Calu3 (cell line): Measurements from ENCODE around the gene DAB2. TPM values are rescaled to one million over a fixed set of nuclear protein-coding genes. Genes with fewer than 3 reads are reported as not detected.

Source experiments
- BruUV-seq: library from RNA; stranded (reverse); fragments of 400-500 nt; replicated peaks from 2 replicates; lab custom pipeline; 2021; lab: Mats Ljungman, UMichigan
- CTCF ChIA-PET: fragments of 300-600 bp; sonication (Branson Sonifier 250); formaldehyde crosslinking; loops from one replicate; lab custom pipeline; 2022; ENCODE audit warnings: antibody characterized with exemption; lab: Charles Lee
- DNase-seq: peaks from one replicate; pipeline ENCODE4 v3.0.0; 2022
- H3K27ac Mint-ChIP-seq: one replicate; pipeline ENCODE4 v1.8.0; 2022; ENCODE audit warnings: mixed read lengths; ENCODE audit not compliant: unreplicated experiment
- H3K27me3 Mint-ChIP-seq: one replicate; pipeline ENCODE4 v1.8.0; 2022; ENCODE audit warnings: mixed read lengths; ENCODE audit not compliant: unreplicated experiment
- H3K36me3 Mint-ChIP-seq: one replicate; pipeline ENCODE4 v1.8.0; 2022; ENCODE audit warnings: mild to moderate bottlenecking, moderate library complexity, mixed read lengths; ENCODE audit not compliant: insufficient read depth, unreplicated experiment
- H3K4me1 Mint-ChIP-seq: one replicate; pipeline ENCODE4 v1.8.0; 2022; ENCODE audit warnings: mild to moderate bottlenecking, low read depth, mixed read lengths; ENCODE audit not compliant: unreplicated experiment
- H3K4me3 Mint-ChIP-seq: one replicate; pipeline ENCODE4 v1.8.0; 2022; ENCODE audit warnings: mild to moderate bottlenecking, low read depth, moderate library complexity, mixed read lengths; ENCODE audit not compliant: unreplicated experiment
- H3K9me3 Mint-ChIP-seq: one replicate; pipeline ENCODE4 v1.8.0; 2022; ENCODE audit warnings: low read depth, mixed read lengths; ENCODE audit not compliant: unreplicated experiment
- intact Hi-C: fragments of 100-400 bp; cut with micrococcal nuclease; formaldehyde crosslinking; loops from one replicate; pipeline ENCODE4 v1.10.0; 2022; ENCODE audit not compliant: unreplicated experiment
- total RNA-seq: library from RNA; stranded (reverse); gene quantifications from 2 replicates; pipeline ENCODE4 v1.2.3, GENCODE V29; 2022
- TF ChIP-seq, protein P1 (sequence below): fragments of 200-600 bp; IDR thresholded peaks from one replicate; pipeline ENCODE4 v1.8.0; 2022; ENCODE audit warnings: antibody characterized with exemption; ENCODE audit not compliant: unreplicated experiment

Gene DAB2
- total RNA-seq, 1 experiment from 2014 or later, result 12.4 TPM

DNA sequence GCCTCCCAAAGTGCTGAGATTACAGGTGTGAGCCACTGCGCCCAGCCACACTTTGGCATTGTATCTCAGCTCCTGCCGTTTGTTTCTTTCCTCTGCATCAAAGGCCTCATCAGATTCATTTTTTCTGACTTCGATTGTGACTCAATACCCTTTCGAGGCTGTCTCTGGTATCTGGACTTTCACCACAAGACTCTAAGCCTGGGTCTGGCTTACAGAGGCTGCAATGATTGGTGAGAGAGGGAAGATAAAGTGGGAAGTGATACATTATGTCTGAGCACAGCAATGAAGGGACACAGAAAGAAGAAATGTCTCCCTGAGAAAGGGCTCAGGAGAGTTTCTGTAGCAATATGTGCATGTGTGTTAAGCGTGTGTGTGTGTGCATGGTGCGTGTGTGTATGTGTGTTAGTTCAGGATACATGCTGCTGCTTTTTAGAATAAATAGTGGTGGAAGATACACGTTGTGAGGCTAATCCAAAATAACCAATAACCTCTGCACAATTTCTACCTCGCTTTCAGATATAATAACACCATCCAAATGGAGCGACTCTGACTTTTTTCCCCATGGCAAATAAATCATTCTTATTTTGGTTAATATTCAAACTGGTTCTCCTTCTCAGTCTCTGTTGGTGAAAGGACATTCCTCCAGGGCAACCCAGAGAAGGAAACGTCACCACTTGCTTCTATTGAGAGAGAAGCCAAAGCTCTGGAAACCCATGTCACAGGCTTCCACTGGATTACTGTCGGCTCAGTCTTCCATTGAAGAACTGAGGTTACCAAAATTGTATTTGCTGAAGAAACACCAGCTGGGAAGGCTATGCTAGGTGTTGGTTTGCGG is 8.1 kb upstream of the DAB2 start:
- TF ChIP-seq, protein P1, sequence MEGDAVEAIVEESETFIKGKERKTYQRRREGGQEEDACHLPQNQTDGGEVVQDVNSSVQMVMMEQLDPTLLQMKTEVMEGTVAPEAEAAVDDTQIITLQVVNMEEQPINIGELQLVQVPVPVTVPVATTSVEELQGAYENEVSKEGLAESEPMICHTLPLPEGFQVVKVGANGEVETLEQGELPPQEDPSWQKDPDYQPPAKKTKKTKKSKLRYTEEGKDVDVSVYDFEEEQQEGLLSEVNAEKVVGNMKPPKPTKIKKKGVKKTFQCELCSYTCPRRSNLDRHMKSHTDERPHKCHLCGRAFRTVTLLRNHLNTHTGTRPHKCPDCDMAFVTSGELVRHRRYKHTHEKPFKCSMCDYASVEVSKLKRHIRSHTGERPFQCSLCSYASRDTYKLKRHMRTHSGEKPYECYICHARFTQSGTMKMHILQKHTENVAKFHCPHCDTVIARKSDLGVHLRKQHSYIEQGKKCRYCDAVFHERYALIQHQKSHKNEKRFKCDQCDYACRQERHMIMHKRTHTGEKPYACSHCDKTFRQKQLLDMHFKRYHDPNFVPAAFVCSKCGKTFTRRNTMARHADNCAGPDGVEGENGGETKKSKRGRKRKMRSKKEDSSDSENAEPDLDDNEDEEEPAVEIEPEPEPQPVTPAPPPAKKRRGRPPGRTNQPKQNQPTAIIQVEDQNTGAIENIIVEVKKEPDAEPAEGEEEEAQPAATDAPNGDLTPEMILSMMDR, result no peak
- Mint-ChIP-seq H3K27me3 (no peaks in the 10 kb centered on the region), H3K27ac (peak overlapping the region; percentile 67), H3K36me3 (no peaks in the 10 kb centered on the region), H3K4me3 (peak overlapping the region; percentile 36), H3K9me3 (no peaks in the 10 kb centered on the region), H3K4me1 (peaks cover 16% of the 10 kb centered on the region)
- CTCF ChIA-PET, result no interaction called here
- BruUV-seq, result no TSS peak
- intact Hi-C loops, result loop anchor here (10.0 kb wide), 1 partner anchor 138 kb away; no protein-coding TSS in a partner anchor
- DNase-seq, result no peak

DNA sequence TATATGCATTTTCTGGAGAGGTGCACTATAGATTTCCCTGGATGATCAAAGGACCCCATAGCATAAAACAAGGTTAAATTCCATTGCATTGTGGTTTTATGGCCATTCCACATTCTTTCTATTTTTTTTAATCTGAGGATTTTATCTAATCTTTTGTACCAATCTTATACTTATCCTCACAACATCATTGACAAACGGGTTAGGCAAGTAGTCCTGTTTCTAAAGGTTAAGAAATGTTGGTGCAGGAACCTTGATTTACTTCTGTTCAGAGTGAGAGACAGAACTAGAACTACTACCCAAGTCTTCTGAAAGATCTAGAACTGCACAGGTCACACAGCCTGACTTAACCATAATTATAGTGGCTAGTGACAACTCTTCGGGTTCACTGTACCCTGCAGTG is 5.7 kb upstream of the DAB2 start:
- DNase-seq, result no peak
- no peaks in the 10 kb centered on the region for H3K36me3 Mint-ChIP-seq
- H3K4me1 Mint-ChIP-seq, result peaks cover 24% of the 10 kb centered on the region
- CTCF ChIA-PET, result no interaction called here
- no peaks in the 10 kb centered on the region for H3K9me3 Mint-ChIP-seq
- intact Hi-C loops, result loop anchor here (10.0 kb wide), 1 partner anchor 136 kb away; no protein-coding TSS in a partner anchor
- BruUV-seq, result no TSS peak
- no peak overlapping the region for H3K4me3 Mint-ChIP-seq
- H3K27me3 Mint-ChIP-seq, result no peaks in the 10 kb centered on the region
- TF ChIP-seq, protein P1, result no peak
- no peak overlapping the region for H3K27ac Mint-ChIP-seq

DNA sequence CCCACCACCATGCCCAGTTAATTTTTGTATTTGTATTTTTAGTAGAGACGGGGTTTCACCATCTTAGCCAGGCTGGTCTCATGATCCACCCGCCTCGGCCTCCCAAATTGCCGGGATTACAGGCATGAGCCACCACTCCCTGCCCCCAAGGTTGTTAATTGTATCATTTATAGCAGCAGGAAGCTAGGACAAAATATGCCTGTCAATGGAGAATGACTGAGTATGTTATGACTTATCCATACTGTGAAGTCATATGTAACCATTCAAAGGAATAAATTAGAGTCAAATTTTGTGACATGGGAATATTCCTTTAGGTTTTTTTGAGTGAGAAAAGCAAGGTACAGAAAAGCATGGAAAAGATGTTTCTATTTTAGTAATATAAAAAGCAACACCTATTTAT is 3.9 kb upstream of the DAB2 start:
- intact Hi-C loops, result loop anchor here (10.0 kb wide), 1 partner anchor 214 kb away; the partner anchor contains the start of gene FYB1
- H3K4me3 Mint-ChIP-seq, result no peak overlapping the region
- H3K4me1 Mint-ChIP-seq, result peaks cover 29% of the 10 kb centered on the region
- H3K36me3 Mint-ChIP-seq, result peaks cover 18% of the 10 kb centered on the region
- CTCF ChIA-PET, result no interaction called here
- H3K27ac Mint-ChIP-seq, result no peak overlapping the region
- no TSS peak for BruUV-seq
- DNase-seq, result no peak
- H3K27me3 Mint-ChIP-seq, result no peaks in the 10 kb centered on the region
- TF ChIP-seq, protein P1, result no peak
- no peaks in the 10 kb centered on the region for H3K9me3 Mint-ChIP-seq

DNA sequence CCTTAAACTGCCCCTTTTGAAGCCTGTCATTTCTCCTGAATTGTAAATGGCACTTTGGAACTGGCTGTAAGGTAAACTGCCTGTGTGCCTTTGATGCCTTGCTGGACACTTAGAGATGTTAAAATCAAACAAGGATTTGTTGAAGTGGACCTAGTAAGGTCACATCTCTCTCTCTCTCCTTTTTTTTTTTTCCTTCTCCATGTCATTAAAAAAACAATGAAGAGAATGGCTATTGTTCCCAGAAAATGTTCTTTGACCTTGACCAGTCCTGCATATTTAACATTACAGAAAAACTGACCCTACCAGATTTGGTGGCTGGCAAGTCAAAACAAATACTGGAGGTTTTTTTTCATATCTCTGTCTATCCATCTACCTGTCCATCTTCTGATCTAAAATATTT is 2.9 kb upstream of the DAB2 start:
- DNase-seq, result no peak
- no peak overlapping the region for H3K27ac Mint-ChIP-seq
- TF ChIP-seq, protein P1, result no peak
- H3K36me3 Mint-ChIP-seq, result peaks cover 21% of the 10 kb centered on the region
- H3K4me1 Mint-ChIP-seq, result peaks cover 39% of the 10 kb centered on the region
- intact Hi-C loops, result loop anchor here (10.0 kb wide), 1 partner anchor 213 kb away; the partner anchor contains the start of gene FYB1
- CTCF ChIA-PET, result interaction anchor here (0.9 kb wide), 1 partner anchor 10 kb away, joined by 3 read pairs; no protein-coding TSS in a partner anchor
- no peak overlapping the region for H3K4me3 Mint-ChIP-seq
- no peaks in the 10 kb centered on the region for H3K9me3 Mint-ChIP-seq
- BruUV-seq, result no TSS peak
- H3K27me3 Mint-ChIP-seq, result no peaks in the 10 kb centered on the region
